Measurements from ENCODE around the gene UPK3A. TPM values are rescaled to one million over a fixed set of nuclear protein-coding genes. Genes with fewer than 3 reads are reported as not detected.

Gene UPK3A
- total and polyA plus RNA-seq, 2 experiments from 2014 or later, result 0.47 TPM; not detected in 1

DNA sequence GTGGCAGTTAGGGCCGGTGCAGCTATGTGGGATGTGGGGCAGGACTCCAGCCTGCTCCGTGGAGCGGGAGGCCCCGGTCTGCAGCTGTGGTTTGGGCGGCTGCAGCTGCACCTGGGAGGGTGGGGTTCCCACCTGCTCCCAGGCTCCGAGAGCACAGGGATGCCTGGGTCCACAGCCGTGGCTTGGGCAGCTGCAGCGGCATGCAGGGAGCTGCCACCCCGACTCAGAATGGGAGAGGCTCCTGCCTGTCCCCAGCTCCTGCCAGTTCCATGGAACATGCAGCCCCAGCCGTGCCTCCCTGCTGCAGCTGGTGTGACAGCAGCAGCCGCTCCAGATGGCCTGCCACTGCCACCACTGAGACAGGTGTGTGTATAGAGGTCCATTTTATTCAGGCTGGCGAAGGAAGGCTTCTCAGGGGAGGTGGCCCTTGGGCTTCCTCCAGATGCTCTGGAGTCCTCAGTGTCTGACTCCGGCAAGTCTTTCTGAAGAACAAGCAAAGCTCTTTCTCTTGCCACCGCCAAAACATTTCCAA lies 21.8 kb upstream of the UPK3A start:
- Histone ChIP-seq H3K9me2 (ENCODE audit: insufficient read depth) (no peaks in the 10 kb centered on the region), H3K4me2 (no peak overlapping the region), H3K36me3 (ENCODE audit: insufficient read depth) (no peaks in the 10 kb centered on the region), H3K4me1 (ENCODE audit: insufficient read depth) (peaks cover 3% of the 10 kb centered on the region; the same call in 1 of the 2 replicates), H4K20me1 (replicated peaks; ENCODE audit: insufficient read depth) (no peaks in the 10 kb centered on the region), H3K79me2 (replicated peaks; ENCODE audit: insufficient read depth) (no peaks in the 10 kb centered on the region), H3K4me3 (no peak overlapping the region), H2AFZ (no peak overlapping the region; the same call in 1 of the 2 replicates), H3F3A (replicated peaks; ENCODE audit: low read depth) (0 out of 2 replicates have a peak, but pooled peaks cover 6% of the 10 kb centered on the region), H3K27ac (ENCODE audit: low read depth) (no peak overlapping the region), H3K27me3 (ENCODE audit: insufficient read depth) (peaks cover 5% of the 10 kb centered on the region; the same call in 1 of the 2 replicates)
- Mint-ChIP-seq H3K27me3 (ENCODE audit: insufficient read depth, low read depth, poor library complexity) (peaks cover 18% of the 10 kb centered on the region), H3K27ac (no peak overlapping the region), H3K9me3 (peaks cover 2% of the 10 kb centered on the region; the same call in 1 of the 3 replicates), H3K4me3 (no peak overlapping the region), H3K36me3 (ENCODE audit: low read depth) (peaks cover 1% of the 10 kb centered on the region; the same call in 1 of the 3 replicates), H3K4me1 (peaks cover 8% of the 10 kb centered on the region)
- TF ChIP-seq ZNF331 (CRISPR knock-in tag; IDR thresholded peaks at IDR 0.05; ENCODE audit: low read depth) (no peak), ZNF114 (CRISPR knock-in tag; IDR thresholded peaks at IDR 0.05) (no peak), NANOG (IDR thresholded peaks at IDR 0.05; ENCODE audit: borderline replicate concordance) (no peak), EZH2 (IDR thresholded peaks at IDR 0.05; ENCODE audit: low read depth, unreplicated experiment) (no peak), CREB1 (CRISPR knock-in tag; IDR thresholded peaks at IDR 0.05; ENCODE audit: low read depth) (no peak), STAT1 (IDR thresholded peaks at IDR 0.05; ENCODE audit: unreplicated experiment) (no peak), EZH2phosphoT487 (IDR thresholded peaks at IDR 0.05; ENCODE audit: unreplicated experiment) (no peak)
- TF ChIP-seq, protein P1, sequence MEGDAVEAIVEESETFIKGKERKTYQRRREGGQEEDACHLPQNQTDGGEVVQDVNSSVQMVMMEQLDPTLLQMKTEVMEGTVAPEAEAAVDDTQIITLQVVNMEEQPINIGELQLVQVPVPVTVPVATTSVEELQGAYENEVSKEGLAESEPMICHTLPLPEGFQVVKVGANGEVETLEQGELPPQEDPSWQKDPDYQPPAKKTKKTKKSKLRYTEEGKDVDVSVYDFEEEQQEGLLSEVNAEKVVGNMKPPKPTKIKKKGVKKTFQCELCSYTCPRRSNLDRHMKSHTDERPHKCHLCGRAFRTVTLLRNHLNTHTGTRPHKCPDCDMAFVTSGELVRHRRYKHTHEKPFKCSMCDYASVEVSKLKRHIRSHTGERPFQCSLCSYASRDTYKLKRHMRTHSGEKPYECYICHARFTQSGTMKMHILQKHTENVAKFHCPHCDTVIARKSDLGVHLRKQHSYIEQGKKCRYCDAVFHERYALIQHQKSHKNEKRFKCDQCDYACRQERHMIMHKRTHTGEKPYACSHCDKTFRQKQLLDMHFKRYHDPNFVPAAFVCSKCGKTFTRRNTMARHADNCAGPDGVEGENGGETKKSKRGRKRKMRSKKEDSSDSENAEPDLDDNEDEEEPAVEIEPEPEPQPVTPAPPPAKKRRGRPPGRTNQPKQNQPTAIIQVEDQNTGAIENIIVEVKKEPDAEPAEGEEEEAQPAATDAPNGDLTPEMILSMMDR (conservative IDR thresholded peaks at IDR 0.05; ENCODE audit: low read depth in 2 of 2), result no peak
- TF ChIP-seq, protein P2, sequence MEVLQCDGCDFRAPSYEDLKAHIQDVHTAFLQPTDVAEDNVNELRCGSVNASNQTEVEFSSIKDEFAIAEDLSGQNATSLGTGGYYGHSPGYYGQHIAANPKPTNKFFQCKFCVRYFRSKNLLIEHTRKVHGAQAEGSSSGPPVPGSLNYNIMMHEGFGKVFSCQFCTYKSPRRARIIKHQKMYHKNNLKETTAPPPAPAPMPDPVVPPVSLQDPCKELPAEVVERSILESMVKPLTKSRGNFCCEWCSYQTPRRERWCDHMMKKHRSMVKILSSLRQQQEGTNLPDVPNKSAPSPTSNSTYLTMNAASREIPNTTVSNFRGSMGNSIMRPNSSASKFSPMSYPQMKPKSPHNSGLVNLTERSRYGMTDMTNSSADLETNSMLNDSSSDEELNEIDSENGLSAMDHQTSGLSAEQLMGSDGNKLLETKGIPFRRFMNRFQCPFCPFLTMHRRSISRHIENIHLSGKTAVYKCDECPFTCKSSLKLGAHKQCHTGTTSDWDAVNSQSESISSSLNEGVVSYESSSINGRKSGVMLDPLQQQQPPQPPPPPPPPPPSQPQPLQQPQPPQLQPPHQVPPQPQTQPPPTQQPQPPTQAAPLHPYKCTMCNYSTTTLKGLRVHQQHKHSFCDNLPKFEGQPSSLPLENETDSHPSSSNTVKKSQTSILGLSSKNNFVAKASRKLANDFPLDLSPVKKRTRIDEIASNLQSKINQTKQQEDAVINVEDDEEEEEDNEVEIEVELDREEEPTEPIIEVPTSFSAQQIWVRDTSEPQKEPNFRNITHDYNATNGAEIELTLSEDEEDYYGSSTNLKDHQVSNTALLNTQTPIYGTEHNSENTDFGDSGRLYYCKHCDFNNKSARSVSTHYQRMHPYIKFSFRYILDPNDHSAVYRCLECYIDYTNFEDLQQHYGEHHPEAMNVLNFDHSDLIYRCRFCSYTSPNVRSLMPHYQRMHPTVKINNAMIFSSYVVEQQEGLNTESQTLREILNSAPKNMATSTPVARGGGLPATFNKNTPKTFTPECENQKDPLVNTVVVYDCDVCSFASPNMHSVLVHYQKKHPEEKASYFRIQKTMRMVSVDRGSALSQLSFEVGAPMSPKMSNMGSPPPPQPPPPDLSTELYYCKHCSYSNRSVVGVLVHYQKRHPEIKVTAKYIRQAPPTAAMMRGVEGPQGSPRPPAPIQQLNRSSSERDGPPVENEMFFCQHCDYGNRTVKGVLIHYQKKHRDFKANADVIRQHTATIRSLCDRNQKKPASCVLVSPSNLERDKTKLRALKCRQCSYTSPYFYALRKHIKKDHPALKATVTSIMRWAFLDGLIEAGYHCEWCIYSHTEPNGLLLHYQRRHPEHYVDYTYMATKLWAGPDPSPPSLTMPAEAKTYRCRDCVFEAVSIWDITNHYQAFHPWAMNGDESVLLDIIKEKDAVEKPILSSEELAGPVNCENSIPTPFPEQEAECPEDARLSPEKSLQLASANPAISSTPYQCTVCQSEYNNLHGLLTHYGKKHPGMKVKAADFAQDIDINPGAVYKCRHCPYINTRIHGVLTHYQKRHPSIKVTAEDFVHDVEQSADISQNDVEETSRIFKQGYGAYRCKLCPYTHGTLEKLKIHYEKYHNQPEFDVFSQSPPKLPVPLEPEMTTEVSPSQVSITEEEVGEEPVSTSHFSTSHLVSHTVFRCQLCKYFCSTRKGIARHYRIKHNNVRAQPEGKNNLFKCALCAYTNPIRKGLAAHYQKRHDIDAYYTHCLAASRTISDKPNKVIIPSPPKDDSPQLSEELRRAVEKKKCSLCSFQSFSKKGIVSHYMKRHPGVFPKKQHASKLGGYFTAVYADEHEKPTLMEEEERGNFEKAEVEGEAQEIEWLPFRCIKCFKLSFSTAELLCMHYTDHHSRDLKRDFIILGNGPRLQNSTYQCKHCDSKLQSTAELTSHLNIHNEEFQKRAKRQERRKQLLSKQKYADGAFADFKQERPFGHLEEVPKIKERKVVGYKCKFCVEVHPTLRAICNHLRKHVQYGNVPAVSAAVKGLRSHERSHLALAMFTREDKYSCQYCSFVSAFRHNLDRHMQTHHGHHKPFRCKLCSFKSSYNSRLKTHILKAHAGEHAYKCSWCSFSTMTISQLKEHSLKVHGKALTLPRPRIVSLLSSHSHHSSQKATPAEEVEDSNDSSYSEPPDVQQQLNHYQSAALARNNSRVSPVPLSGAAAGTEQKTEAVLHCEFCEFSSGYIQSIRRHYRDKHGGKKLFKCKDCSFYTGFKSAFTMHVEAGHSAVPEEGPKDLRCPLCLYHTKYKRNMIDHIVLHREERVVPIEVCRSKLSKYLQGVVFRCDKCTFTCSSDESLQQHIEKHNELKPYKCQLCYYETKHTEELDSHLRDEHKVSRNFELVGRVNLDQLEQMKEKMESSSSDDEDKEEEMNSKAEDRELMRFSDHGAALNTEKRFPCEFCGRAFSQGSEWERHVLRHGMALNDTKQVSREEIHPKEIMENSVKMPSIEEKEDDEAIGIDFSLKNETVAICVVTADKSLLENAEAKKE (CRISPR knock-in tag; IDR thresholded peaks at IDR 0.05), result no peak
- TF ChIP-seq, protein P3, sequence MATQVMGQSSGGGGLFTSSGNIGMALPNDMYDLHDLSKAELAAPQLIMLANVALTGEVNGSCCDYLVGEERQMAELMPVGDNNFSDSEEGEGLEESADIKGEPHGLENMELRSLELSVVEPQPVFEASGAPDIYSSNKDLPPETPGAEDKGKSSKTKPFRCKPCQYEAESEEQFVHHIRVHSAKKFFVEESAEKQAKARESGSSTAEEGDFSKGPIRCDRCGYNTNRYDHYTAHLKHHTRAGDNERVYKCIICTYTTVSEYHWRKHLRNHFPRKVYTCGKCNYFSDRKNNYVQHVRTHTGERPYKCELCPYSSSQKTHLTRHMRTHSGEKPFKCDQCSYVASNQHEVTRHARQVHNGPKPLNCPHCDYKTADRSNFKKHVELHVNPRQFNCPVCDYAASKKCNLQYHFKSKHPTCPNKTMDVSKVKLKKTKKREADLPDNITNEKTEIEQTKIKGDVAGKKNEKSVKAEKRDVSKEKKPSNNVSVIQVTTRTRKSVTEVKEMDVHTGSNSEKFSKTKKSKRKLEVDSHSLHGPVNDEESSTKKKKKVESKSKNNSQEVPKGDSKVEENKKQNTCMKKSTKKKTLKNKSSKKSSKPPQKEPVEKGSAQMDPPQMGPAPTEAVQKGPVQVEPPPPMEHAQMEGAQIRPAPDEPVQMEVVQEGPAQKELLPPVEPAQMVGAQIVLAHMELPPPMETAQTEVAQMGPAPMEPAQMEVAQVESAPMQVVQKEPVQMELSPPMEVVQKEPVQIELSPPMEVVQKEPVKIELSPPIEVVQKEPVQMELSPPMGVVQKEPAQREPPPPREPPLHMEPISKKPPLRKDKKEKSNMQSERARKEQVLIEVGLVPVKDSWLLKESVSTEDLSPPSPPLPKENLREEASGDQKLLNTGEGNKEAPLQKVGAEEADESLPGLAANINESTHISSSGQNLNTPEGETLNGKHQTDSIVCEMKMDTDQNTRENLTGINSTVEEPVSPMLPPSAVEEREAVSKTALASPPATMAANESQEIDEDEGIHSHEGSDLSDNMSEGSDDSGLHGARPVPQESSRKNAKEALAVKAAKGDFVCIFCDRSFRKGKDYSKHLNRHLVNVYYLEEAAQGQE (IDR thresholded peaks at IDR 0.05; ENCODE audit: unreplicated experiment), result no peak
- DNase-seq (ENCODE audit: low spot score), result no peak
- ATAC-seq, result no peak

Measured in GM23338 (cell line).